Activated T-cell treated with anti-CD3 and anti-CD28 coated beads, Interleukin-2, amount 50 U/mL, for 4 hours (primary cell): ENCODE results near the gene MTCH1. TPM values are rescaled to one million over a fixed set of nuclear protein-coding genes. Genes with fewer than 3 reads are reported as not detected.

Experiments
- ATAC-seq, 2 donors: fragments of 200-7000 bp; cut with Tn5 transposase; one replicate each; pipeline ENCODE4 v1.10.0; 2021
- DNase-seq: peaks from one replicate; pipeline ENCODE4 v3.0.0-alpha.2; 2020
- H3K27me3 Mint-ChIP-seq: one replicate; pipeline ENCODE4 v1.8.0; 2021; ENCODE audit warnings: low read depth, mixed read lengths
- H3K36me3 Mint-ChIP-seq: one replicate; pipeline ENCODE4 v1.8.0; 2022; ENCODE audit warnings: mixed read lengths; ENCODE audit not compliant: insufficient read depth
- H3K4me1 Mint-ChIP-seq: one replicate; pipeline ENCODE4 v1.8.0; 2021; ENCODE audit warnings: low read depth, mixed read lengths
- H3K4me3 Mint-ChIP-seq: one replicate; pipeline ENCODE4 v1.8.0; 2021; ENCODE audit warnings: mild to moderate bottlenecking, moderate library complexity, mixed read lengths
- H3K9me3 Mint-ChIP-seq: one replicate; pipeline ENCODE4 v1.8.0; 2021; ENCODE audit warnings: mixed read lengths
- total RNA-seq, 3 donors: library from RNA; stranded (reverse); gene quantifications; one replicate each; pipeline ENCODE4 v1.2.1, GENCODE V29; 2021

Gene MTCH1
- total RNA-seq, 3 donors from 2014 or later, result 100 to 104 (median 104) TPM

- Mint-ChIP-seq H3K4me3 (no peak overlapping the region), H3K27me3 (no peaks in the 10 kb centered on the region), H3K9me3 (no peaks in the 10 kb centered on the region), H3K4me1 (no peaks in the 10 kb centered on the region), H3K36me3 (peaks cover 34% of the 10 kb centered on the region)
- DNase-seq (no peak), ATAC-seq (no peak)
Observed at GRCh38 chr6:36973190-36973589, 12.8 kb downstream of the MTCH1 start.

DNA sequence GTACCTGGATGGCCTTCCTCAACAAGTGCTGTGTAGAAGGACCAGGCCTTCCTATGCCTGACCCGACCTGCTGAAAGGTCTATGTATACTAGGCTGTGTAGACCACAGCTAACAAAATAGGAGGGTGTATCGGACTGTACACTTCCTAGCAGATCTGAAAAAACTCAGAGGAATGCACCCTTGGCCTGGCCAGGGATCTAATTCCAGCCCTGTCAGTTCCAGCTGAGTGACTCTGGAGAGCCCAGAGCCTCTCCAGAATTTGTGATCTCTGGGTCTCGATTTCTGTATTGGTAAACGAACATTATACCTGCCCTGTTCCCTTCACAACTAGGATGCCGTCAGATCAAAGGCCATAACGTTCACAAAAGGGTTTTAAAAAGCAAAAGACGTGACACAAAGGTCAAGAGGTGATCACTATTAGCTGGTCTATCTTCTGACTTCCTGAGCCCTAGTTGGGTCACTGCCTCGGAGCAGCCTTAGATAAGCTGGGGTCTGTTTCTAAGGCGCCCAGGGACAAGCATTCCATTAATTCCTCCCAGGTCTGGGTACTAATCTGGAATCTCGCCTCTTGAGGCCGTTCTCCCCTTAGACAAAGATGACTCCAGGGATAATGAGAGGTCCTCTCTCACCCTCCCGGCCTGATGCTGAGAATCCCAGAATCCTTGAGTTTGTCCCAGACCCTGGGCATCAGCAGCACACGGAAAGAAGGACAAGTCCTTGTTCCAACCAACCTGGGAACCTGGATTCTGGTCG, 13.9 kb downstream of the MTCH1 start:
- Mint-ChIP-seq H3K4me3 (no peak overlapping the region), H3K9me3 (no peaks in the 10 kb centered on the region), H3K4me1 (no peaks in the 10 kb centered on the region), H3K27me3 (no peaks in the 10 kb centered on the region), H3K36me3 (peaks cover 33% of the 10 kb centered on the region)
- ATAC-seq, result no peak
- no peak for DNase-seq

DNA sequence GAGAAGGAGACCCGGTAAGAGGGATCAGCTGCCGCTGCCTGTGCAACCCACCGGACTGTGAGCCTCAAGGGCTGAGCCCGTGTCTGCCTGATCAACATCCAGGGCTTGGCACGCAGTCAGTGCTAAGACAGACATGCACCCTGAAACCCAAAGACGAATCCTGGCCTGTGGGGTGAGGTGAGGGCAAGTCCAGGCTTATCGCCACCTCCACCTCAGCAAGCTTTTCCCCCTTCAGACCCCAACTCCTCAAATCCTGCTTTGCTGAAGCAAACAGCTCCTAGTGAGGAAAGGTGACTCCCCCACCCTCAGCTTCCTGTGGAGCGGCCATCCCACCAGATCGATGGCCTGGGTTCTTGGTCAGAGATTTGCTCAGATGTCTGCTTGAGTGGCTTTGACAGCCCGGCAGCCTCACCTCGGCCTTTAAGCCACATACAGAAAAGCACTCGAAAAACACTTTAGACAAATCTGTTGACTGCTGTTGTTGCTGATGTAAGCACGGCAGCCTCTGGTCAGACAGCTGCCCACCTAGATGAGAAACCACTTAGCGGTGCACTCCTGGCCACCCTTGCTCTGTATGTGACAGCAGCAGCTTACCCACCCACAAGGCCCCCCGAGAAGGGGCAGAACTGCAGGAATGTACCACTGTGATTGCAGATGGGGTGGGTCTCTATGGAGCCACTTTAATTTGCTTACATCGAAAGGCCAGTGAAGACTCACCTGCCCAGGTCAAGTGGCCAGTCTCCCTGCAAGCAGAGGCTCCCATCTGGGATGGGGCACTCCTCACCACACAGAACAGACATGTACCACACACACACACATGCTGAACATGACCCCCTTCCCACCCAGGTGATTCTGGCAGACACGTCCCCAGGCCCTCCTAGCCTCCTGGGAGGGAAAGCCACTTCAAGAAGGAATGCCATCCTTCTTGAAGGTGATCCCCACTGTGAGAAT, 14.8 kb downstream of the MTCH1 start:
- Mint-ChIP-seq H3K4me3 (no peak overlapping the region), H3K27me3 (no peaks in the 10 kb centered on the region), H3K4me1 (no peaks in the 10 kb centered on the region), H3K9me3 (no peaks in the 10 kb centered on the region), H3K36me3 (peaks cover 41% of the 10 kb centered on the region)
- DNase-seq, result no peak
- ATAC-seq, result no peak

- ATAC-seq (no peak), DNase-seq (no peak)
- H3K36me3 Mint-ChIP-seq, result peaks cover 40% of the 10 kb centered on the region
- no peak overlapping the region for H3K4me3 Mint-ChIP-seq
- H3K4me1 Mint-ChIP-seq, result peaks cover 4% of the 10 kb centered on the region
- H3K9me3 Mint-ChIP-seq, result no peaks in the 10 kb centered on the region
- H3K27me3 Mint-ChIP-seq, result no peaks in the 10 kb centered on the region
Observed at GRCh38 chr6:36969988-36970891, 15.8 kb downstream of the MTCH1 start.

- no peak for DNase-seq
- Mint-ChIP-seq H3K4me1 (peaks cover 13% of the 10 kb centered on the region), H3K4me3 (no peak overlapping the region), H3K9me3 (no peaks in the 10 kb centered on the region), H3K36me3 (peaks cover 35% of the 10 kb centered on the region), H3K27me3 (no peaks in the 10 kb centered on the region)
- no peak for ATAC-seq
Observed at GRCh38 chr6:36969240-36969691, 16.7 kb downstream of the MTCH1 start.

DNA sequence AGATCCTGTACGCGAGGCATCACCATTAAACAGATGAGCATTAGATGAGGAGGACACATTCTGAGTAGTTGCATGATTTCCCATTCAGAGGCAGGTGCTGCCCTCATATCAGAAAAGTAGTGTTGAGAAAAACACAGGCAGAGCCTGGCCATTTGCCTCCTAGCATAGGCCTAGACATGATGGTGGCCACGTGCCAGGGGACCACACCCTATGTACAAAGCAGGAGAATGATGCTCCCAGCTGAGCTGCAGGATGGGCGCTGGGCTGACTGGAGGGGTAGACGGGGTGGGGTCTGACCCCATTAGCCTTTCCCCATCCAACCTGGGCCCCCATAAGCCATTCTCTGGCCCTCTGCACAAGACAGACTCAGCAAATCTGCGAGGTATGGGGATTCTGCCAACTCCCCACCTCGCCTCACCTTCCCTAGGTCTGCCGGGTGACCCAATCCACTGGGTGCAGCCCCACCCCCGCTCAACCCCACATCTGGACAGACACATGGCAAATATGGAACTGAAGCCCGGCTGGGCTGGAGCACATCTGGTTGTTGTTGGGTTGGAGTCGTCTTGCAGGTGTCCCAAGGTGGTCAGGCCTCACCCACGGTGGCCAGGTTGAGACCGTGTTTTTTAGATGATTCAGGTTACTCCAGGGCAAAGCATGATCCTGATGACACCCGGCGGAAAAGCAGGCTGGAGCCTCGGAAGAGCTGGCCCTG, 17.6 kb downstream of the MTCH1 start:
- ATAC-seq (no peak), DNase-seq (no peak)
- Mint-ChIP-seq H3K4me3 (no peak overlapping the region), H3K9me3 (no peaks in the 10 kb centered on the region), H3K27me3 (no peaks in the 10 kb centered on the region), H3K36me3 (peaks cover 35% of the 10 kb centered on the region), H3K4me1 (peaks cover 22% of the 10 kb centered on the region)

DNA sequence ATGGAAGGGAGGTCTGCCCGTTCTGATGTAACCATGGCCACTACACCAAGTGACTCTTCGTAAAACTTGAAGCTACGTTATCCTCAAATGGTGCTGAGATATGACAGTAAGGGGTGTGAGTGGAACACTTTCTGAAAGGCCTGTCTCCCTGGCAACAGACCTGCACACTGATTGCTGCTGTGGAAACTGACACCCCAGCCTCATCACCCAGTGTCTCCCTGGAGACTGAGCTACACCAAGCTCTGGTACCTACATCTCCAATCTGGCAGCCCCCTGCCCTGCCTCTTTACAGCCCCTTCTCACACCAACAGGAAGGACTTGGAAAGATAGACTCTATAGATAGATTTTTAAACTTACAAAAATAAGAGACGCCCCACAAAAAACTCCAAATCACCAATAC, 18.2 kb downstream of the MTCH1 start:
- Mint-ChIP-seq H3K36me3 (peaks cover 34% of the 10 kb centered on the region), H3K27me3 (no peaks in the 10 kb centered on the region), H3K4me1 (peaks cover 28% of the 10 kb centered on the region), H3K4me3 (no peak overlapping the region), H3K9me3 (no peaks in the 10 kb centered on the region)
- DNase-seq (no peak), ATAC-seq (no peak)

DNA sequence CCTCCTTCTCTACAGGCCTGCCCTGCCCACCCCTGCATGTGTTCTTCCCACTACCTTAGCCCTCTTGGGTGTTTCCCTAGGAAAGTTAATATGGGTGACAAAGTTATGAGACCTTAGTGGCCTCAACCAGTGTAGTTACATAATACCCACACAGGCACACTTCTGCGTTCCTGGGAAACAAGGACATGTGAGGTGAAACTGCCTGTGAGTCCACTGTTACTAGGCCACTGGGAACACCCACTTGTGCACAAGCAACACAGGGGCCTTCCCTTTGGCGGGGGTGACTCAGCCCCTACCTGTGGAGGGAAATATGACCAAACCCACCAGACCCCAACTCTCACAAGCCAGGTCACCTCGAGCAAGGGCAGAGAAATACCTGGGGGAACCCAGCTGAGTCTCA, 18.7 kb downstream of the MTCH1 start:
- peaks cover 33% of the 10 kb centered on the region for H3K4me1 Mint-ChIP-seq
- DNase-seq (no peak), ATAC-seq (no peak)
- H3K9me3 Mint-ChIP-seq, result no peaks in the 10 kb centered on the region
- no peak overlapping the region for H3K4me3 Mint-ChIP-seq
- no peaks in the 10 kb centered on the region for H3K27me3 Mint-ChIP-seq
- H3K36me3 Mint-ChIP-seq, result peaks cover 31% of the 10 kb centered on the region

DNA sequence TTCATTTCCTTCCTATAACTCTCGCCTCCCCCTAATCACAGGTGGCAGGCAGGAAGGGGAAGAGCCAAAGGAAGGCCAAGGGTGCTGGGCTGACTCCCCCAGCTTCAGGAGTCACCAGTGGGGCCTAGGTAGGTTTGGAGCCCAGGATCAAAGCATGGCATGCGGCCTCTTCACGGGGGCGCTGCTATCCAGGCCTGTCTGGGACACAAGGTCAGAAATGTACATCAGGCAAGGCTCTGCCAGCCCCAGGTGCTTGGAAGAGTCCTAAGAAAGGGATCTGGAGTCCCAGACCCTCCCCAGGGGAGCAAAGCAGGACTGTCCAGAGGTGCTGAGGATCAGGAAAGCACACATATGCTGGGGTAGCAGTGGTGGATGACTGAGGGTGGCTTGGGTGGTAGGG, 21.1 kb downstream of the MTCH1 start:
- peaks cover 40% of the 10 kb centered on the region for H3K4me1 Mint-ChIP-seq
- H3K4me3 Mint-ChIP-seq, result no peak overlapping the region
- no peak for ATAC-seq
- H3K36me3 Mint-ChIP-seq, result peaks cover 26% of the 10 kb centered on the region
- H3K27me3 Mint-ChIP-seq, result no peaks in the 10 kb centered on the region
- DNase-seq, result no peak
- H3K9me3 Mint-ChIP-seq, result no peaks in the 10 kb centered on the region

DNA sequence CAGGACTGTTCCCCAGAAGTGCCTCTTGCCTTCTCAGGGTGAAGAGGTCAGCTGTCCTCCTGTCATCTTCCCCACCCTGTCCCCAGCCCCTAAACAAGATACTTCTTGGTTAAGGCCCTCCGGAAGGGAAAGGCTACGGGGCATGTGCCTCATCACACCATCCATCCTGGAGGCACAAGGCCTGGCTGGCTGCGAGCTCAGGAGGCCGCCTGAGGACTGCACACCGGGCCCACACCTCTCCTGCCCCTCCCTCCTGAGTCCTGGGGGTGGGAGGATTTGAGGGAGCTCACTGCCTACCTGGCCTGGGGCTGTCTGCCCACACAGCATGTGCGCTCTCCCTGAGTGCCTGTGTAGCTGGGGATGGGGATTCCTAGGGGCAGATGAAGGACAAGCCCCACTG, 21.6 kb downstream of the MTCH1 start:
- Mint-ChIP-seq H3K4me3 (no peak overlapping the region), H3K4me1 (peaks cover 41% of the 10 kb centered on the region), H3K9me3 (no peaks in the 10 kb centered on the region), H3K27me3 (no peaks in the 10 kb centered on the region), H3K36me3 (peaks cover 22% of the 10 kb centered on the region)
- no peak for ATAC-seq
- no peak for DNase-seq

- H3K4me1 Mint-ChIP-seq, result peaks cover 41% of the 10 kb centered on the region
- DNase-seq, result no peak
Observed at GRCh38 chr6:36963451-36964290, 22.3 kb downstream of the MTCH1 start.

DNA sequence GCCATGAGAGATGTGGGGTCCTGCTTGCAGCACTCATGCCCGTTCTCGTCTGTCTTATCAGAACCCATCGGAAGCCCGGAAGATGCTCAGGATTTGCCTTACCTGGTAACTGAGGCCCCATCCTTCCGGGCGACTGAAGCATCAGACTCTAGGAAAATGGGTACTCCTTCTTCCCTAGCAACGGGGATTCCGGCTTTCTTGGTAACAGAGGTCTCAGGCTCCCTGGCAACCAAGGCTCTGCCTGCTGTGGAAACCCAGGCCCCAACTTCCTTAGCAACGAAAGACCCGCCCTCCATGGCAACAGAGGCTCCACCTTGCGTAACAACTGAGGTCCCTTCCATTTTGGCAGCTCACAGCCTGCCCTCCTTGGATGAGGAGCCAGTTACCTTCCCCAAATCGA, 23.1 kb downstream of the MTCH1 start:
- DNase-seq (peak; percentile 67), ATAC-seq (peak; percentile 62 to 74)
- peaks cover 12% of the 10 kb centered on the region for H3K36me3 Mint-ChIP-seq
- H3K4me1 Mint-ChIP-seq, result peaks cover 41% of the 10 kb centered on the region
- H3K27me3 Mint-ChIP-seq, result no peaks in the 10 kb centered on the region
- no peaks in the 10 kb centered on the region for H3K9me3 Mint-ChIP-seq
- H3K4me3 Mint-ChIP-seq, result peak overlapping the region; percentile 37

More at GRCh38 chr6:36963451-36964290, 22.3 kb downstream of the MTCH1 start:
- Mint-ChIP-seq H3K4me3 (no peak overlapping the region), H3K9me3 (no peaks in the 10 kb centered on the region), H3K36me3 (peaks cover 20% of the 10 kb centered on the region), H3K27me3 (no peaks in the 10 kb centered on the region)
- peak; percentile 39 to 41 for ATAC-seq
